MCF 10A (cell line): ENCODE results near the gene TAS2R60. TPM values are rescaled to one million over a fixed set of nuclear protein-coding genes. Genes with fewer than 3 reads are reported as not detected.
"Not testable (repeated sequence)": the region's sequence is repeated elsewhere in the genome, so short reads cannot be mapped to it uniquely, and the experiment has no call there.

Experiments
- BruUV-seq: library from RNA; stranded (reverse); fragments of 400-500 nt; replicated peaks from 2 replicates; lab custom pipeline; 2021; lab: Mats Ljungman, UMichigan
- CTCF ChIA-PET: fragments of 300-600 bp; sonication (Branson Sonifier 250); formaldehyde crosslinking; extraction: SDS; loops from one replicate; lab custom pipeline; 2021; ENCODE audit warnings: antibody characterized with exemption, inconsistent platforms; lab: Yijun Ruan, JAX
- POLR2A ChIA-PET: fragments of 300-600, 350-650 bp; sonication (Branson Sonifier 250); formaldehyde crosslinking; extraction: SDS; loops from one replicate; lab custom pipeline; 2020; ENCODE audit warnings: antibody characterized with exemption, inconsistent platforms; lab: Yijun Ruan, JAX
- DNase-seq: peaks from one replicate; pipeline ENCODE4 v3.0.0-alpha.2; 2018; ENCODE audit not compliant: unreplicated experiment
- H3K27ac Mint-ChIP-seq: one replicate; pipeline ENCODE4 v1.8.0; 2022; ENCODE audit warnings: mild to moderate bottlenecking, low read depth, mixed read lengths; ENCODE audit not compliant: unreplicated experiment
- H3K27me3 Mint-ChIP-seq: one replicate; pipeline ENCODE4 v1.8.0; 2022; ENCODE audit warnings: mixed read lengths; ENCODE audit not compliant: insufficient read depth, unreplicated experiment
- H3K36me3 Mint-ChIP-seq: one replicate; pipeline ENCODE4 v1.8.0; 2022; ENCODE audit warnings: mild to moderate bottlenecking, moderate library complexity, mixed read lengths; ENCODE audit not compliant: insufficient read depth, unreplicated experiment
- H3K4me1 Mint-ChIP-seq: one replicate; pipeline ENCODE4 v1.8.0; 2022; ENCODE audit warnings: mixed read lengths; ENCODE audit not compliant: insufficient read depth, unreplicated experiment
- H3K4me3 Mint-ChIP-seq: one replicate; pipeline ENCODE4 v1.8.0; 2022; ENCODE audit warnings: mild to moderate bottlenecking, moderate library complexity, mixed read lengths; ENCODE audit not compliant: unreplicated experiment
- H3K9me3 Mint-ChIP-seq: one replicate; pipeline ENCODE4 v1.8.0; 2022; ENCODE audit warnings: mixed read lengths; ENCODE audit not compliant: unreplicated experiment
- intact Hi-C: fragments of 100-400 bp; cut with micrococcal nuclease; formaldehyde crosslinking; loops from 2 replicates; pipeline ENCODE4 v1.14.1; 2022
- total RNA-seq: library from RNA; stranded (reverse); gene quantifications from 2 replicates; pipeline ENCODE4 v1.2.3, GENCODE V29; 2022
- TF ChIP-seq, protein P1 (sequence below): fragments of 200-600 bp; IDR thresholded peaks from one replicate; pipeline ENCODE4 v1.8.0; 2022; ENCODE audit warnings: antibody characterized with exemption, mild to moderate bottlenecking; ENCODE audit not compliant: unreplicated experiment

TAS2R60 gene
- total RNA-seq, 1 experiment from 2014 or later, result not detected

DNA sequence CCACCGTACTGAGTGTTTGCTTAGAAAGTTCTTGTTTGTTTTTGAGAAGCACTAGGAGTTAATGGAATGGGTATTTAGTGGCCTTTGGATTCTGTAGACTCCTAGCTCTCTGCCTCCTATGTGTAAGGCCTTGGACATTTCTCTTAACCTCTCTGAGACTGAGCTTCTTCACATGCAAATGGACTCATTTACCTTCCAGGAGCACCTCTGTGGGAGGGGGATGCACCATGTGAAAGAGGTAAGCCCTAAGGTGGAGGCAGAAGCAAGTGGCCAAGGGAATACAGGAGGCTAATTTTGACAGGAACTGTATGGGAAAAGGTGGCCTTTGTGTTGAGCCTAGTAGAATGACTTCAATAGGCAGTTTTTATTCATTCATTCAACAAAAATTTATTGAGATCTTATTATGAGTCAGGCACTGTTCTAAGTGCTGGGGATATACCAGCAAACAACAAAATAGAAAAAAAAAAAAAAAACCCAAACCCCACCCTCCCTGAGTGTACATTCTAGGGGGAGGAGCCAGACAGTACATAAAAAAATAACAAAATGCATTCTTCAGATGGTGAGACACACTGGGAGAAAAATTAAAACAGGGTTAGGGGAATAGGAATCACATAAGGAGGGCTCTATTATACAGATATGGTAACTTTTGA, 25.4 kb upstream of the TAS2R60 start:
- TF ChIP-seq, protein P1, sequence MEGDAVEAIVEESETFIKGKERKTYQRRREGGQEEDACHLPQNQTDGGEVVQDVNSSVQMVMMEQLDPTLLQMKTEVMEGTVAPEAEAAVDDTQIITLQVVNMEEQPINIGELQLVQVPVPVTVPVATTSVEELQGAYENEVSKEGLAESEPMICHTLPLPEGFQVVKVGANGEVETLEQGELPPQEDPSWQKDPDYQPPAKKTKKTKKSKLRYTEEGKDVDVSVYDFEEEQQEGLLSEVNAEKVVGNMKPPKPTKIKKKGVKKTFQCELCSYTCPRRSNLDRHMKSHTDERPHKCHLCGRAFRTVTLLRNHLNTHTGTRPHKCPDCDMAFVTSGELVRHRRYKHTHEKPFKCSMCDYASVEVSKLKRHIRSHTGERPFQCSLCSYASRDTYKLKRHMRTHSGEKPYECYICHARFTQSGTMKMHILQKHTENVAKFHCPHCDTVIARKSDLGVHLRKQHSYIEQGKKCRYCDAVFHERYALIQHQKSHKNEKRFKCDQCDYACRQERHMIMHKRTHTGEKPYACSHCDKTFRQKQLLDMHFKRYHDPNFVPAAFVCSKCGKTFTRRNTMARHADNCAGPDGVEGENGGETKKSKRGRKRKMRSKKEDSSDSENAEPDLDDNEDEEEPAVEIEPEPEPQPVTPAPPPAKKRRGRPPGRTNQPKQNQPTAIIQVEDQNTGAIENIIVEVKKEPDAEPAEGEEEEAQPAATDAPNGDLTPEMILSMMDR, result no peak

DNA sequence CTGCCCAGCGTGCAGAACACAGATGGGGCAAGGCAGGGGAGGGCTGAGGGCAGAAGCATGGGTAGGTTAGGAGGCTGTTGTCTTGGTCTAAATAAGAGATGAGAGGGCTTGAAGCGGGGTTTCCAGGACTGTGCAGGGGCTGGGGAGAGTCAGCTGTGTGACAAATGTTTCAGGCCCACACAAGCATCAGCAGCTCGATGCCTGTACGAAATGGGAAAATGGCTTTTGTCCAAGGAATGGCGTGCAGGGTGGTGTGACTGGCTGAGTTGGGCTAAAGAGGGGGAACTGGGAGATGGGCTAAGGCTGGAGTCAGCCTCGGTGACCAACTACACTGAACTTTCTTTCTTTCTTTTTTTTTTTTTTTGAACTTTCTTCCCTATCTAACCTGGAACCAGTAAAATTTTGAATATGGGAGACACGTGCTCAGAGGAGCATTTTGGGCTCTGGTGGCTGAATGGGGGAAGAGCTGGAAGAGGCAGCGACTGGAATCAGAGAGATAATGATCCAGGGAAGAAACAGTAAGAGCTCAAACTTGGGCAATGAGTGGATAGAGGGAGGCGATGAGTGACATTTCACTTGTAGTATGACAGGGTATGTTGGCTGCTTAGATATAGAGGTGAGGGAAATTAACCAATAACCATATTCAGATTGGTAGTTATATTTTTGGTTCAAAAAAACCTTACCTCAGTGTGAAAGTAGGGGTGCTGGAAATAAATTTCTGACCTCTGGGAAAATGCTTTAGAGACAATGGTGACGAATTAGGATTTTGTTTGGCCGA, 24.4 kb upstream of the TAS2R60 start:
- no TSS peak for BruUV-seq
- H3K36me3 Mint-ChIP-seq, result no peaks in the 10 kb centered on the region

More for the DNA sequence above, 25.4 kb upstream of the TAS2R60 start:
- CTCF ChIA-PET, result interaction anchor here (0.6 to 5.8 kb wide), 16 partner anchors 7 to 843 kb away, joined by 3 to 131 read pairs (median 4); partner anchors contain the start of genes EPHA1 and GSTK1
- Mint-ChIP-seq H3K27ac (no peak overlapping the region), H3K4me3 (no peak overlapping the region), H3K27me3 (no peaks in the 10 kb centered on the region), H3K9me3 (no peaks in the 10 kb centered on the region), H3K4me1 (peaks cover 32% of the 10 kb centered on the region), H3K36me3 (no peaks in the 10 kb centered on the region)
- intact Hi-C loops, result loop anchor here (2.0 to 10.0 kb wide), 2 partner anchors 97 to 413 kb away; no protein-coding TSS in a partner anchor
- POLR2A ChIA-PET, result interaction anchor here (1.3 kb wide), 1 partner anchor 36 kb away, joined by 4 read pairs; no protein-coding TSS in a partner anchor
- no peak for DNase-seq
- no TSS peak for BruUV-seq

DNA sequence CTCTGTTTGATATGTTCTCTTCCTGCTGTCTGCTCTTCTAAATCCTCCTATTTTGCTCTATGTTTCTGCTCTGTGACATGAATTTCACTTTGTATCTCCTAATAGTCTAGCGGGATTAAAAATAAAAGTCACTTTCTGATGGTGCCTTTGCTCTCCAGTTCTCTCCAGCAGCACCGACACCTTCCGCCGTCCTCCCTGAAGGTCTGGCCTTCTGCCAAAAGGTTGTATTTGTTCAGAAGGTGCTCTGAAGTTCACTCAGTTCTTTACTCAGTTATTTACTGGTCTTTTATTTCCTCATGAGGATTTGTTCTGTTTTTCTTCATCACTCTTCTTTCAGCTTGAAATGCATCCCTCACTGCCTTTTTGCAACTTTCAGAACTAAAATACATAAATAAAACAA, 23.4 kb upstream of the TAS2R60 start:
- Mint-ChIP-seq H3K27ac (no peak overlapping the region), H3K4me1 (peaks cover 30% of the 10 kb centered on the region), H3K9me3 (no peaks in the 10 kb centered on the region), H3K27me3 (no peaks in the 10 kb centered on the region), H3K36me3 (no peaks in the 10 kb centered on the region), H3K4me3 (no peak overlapping the region)
- ChIA-PET CTCF (interaction anchor here (4.4 kb wide), 1 partner anchor 179 kb away, joined by 33 read pairs; no protein-coding TSS in a partner anchor), POLR2A (no interaction called here)
- intact Hi-C loops, result loop anchor here (10.0 kb wide), 1 partner anchor 415 kb away; no protein-coding TSS in a partner anchor
- TF ChIP-seq, protein P1, result no peak
- BruUV-seq, result no TSS peak
- DNase-seq, result peak; percentile 57

More for the DNA sequence above, 24.4 kb upstream of the TAS2R60 start:
- intact Hi-C loops, result loop anchor here (10.0 kb wide), 1 partner anchor 414 kb away; no protein-coding TSS in a partner anchor
- DNase-seq, result no peak
- Mint-ChIP-seq H3K4me1 (peaks cover 32% of the 10 kb centered on the region), H3K27me3 (no peaks in the 10 kb centered on the region), H3K27ac (no peak overlapping the region), H3K9me3 (no peaks in the 10 kb centered on the region), H3K4me3 (no peak overlapping the region)
- ChIA-PET CTCF (interaction anchor here (0.7 to 5.8 kb wide), 6 partner anchors 39 to 715 kb away, joined by 3 to 131 read pairs (median 14); partner anchors contain the start of gene GSTK1), POLR2A (no interaction called here)
- TF ChIP-seq, protein P1, result no peak

DNA sequence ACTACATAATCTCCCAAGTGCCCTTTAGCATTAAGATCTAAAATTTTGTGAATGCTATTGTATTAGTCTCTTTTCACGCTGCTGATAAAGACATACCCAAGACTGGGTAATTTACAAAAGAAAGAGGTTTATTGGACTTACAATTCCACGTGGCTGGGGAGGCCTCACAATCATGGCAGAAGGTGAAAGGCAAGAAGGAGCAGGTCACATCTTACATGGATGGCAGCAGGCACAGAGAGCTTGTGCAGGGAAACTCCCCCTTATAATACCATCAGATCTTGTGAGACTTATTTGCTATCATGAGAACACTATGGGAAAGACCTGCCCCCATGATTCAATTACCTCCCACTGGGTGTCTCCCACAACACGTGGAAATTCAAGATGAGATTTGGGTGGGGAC, 22.6 kb upstream of the TAS2R60 start:
- intact Hi-C loops, H3K9me3 Mint-ChIP-seq, H3K27me3 Mint-ChIP-seq, H3K4me3 Mint-ChIP-seq, POLR2A ChIA-PET, H3K27ac Mint-ChIP-seq, BruUV-seq, H3K36me3 Mint-ChIP-seq, DNase-seq: not testable (repeated sequence)
- peaks cover 22% of the 10 kb centered on the region for H3K4me1 Mint-ChIP-seq
- CTCF ChIA-PET, result interaction anchor here (0.6 to 4.4 kb wide), 3 partner anchors 52 to 180 kb away, joined by 3 to 33 read pairs (median 3); no protein-coding TSS in a partner anchor
